Amygdala (tissue), 56 donors: ENCODE measurements around the gene UBASH3A.

Experiments
- DNase-seq, 56 donors: peaks; one replicate each; lab custom pipeline; 2025; lab: John Stamatoyannopoulos, UW

UBASH3A gene

DNA sequence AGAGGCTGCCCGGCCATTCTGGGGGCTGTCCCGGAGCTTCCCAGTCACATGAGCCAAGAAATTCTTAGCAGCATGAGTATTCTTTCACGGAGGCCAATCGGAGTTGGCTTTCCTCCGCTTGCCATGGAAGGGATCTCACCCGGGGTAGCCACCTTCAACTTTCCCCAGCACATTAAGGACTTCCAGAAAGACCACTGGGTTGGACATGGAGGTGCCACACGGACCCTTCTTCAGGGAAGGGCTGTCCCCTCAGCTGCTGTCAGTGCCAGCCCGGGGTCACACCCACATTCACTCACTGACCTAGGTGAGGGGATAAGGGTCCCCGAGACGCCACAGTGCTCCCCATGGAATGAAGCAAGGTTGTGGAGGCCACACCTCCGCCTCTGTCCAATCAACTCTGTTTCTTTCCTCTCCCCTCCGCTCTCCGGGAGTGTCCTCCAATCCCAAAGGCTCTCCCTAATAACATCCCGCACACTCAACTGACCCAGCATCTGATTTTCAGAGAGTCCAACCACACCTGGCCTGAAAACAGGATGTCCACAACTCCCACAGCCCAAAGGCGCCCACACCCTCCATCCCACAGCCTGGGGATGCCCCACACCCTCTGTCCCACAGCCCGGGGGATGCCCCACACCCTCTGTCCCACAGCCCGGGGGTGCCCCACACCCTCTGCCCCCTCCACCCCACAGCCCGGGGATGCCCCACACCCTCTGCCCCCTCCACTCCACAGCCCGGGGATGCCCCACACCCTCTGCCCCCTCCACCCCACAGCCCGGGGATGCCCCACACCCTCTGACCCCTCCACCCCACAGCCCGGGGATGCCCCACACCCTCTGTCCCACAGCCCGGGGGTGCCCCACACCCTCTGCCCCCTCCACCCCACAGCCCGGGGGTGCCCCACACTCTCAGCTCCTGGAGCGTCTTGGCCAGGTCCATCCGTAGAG is 73.0 kb downstream of the UBASH3A start:
- DNase-seq: no peak

DNA sequence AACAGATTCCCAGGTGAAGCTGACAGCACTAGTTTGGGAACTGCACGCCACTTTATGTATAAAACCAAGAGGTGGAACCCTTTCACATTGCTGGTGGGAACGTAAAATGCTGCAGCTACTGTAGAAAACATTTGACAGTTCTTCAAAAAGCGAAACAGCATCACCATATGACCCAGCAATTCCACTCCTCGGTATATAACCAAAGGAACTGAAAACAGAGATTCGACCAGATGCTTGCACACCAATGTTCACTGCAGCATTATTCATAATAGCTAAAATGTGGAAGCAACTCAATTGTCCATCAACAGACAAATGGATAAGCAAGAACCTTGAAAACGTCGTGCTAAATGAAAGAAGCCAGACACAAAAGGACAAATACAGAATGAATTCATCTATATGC is 74.8 kb downstream of the UBASH3A start:
- DNase-seq: no peak

- DNase-seq: no peak
Observed at GRCh38 chr21:42479582-42479981, 75.9 kb downstream of the UBASH3A start.

- DNase-seq: no peak
Observed at GRCh38 chr21:42480736-42481135, 77.0 kb downstream of the UBASH3A start.

GRCh38 chr21:42481169-42481568 is 77.5 kb downstream of the UBASH3A start:
- DNase-seq: no peak

- no peak for DNase-seq
Observed at GRCh38 chr21:42484966-42485365, 81.3 kb downstream of the UBASH3A start.

GRCh38 chr21:42486072-42486471 is 82.4 kb downstream of the UBASH3A start:
- no peak for DNase-seq

GRCh38 chr21:42486531-42486930 is 82.8 kb downstream of the UBASH3A start:
- DNase-seq: no peak

DNA sequence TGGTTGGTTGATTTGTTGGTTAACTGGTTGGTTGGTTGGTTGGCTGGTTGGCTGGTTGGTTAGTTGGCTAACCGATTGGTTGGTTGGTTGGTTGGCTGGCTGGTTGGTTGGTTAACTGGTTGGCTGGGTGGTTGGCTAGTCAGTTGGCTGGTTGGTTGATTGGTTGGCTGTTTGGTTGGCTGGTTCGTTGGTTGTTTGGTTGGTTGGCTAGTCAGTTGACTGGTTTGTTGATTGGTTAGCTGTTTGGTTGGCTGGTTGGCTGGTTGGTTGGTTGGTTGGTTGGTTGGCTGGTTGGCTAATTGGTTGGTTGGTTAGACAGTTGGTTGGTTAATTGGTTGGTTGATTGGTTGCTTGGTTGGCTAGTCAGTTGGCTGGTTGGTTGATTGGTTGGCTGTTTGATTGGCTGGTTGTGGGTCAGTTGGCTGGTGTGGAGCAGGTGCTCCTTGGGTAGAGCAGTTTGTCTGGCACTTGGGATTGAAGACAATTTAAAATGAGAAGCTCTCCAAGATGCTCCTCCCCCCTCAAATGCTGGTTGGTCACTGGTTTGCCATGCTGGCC is 85.4 kb downstream of the UBASH3A start:
- no peak for DNase-seq

DNA sequence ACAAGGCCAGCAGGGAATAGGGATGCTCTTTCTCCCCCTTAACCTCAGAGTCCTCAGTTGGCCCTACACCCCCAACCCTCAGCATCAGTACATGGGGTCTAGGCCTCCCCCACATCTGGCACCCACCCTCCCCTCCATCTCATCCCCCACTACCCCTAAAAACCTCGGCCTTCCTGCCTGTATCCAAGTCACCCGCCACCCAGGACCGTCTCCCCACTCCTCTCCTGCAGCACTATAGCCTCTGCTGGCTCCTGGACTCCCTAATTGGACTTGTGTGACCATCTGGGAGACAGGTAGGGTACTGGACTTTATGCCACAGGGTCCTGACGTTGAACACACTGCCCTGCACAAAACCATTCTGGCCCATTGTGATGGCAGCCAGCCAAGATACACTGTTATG is 86.3 kb downstream of the UBASH3A start:
- DNase-seq: no peak

- DNase-seq: no peak
Observed at GRCh38 chr21:42490720-42491119, 87.0 kb downstream of the UBASH3A start.

GRCh38 chr21:42491328-42491727 is 87.6 kb downstream of the UBASH3A start:
- DNase-seq: no peak

- DNase-seq: no peak
Observed at GRCh38 chr21:42492201-42492600, 88.5 kb downstream of the UBASH3A start.

DNA sequence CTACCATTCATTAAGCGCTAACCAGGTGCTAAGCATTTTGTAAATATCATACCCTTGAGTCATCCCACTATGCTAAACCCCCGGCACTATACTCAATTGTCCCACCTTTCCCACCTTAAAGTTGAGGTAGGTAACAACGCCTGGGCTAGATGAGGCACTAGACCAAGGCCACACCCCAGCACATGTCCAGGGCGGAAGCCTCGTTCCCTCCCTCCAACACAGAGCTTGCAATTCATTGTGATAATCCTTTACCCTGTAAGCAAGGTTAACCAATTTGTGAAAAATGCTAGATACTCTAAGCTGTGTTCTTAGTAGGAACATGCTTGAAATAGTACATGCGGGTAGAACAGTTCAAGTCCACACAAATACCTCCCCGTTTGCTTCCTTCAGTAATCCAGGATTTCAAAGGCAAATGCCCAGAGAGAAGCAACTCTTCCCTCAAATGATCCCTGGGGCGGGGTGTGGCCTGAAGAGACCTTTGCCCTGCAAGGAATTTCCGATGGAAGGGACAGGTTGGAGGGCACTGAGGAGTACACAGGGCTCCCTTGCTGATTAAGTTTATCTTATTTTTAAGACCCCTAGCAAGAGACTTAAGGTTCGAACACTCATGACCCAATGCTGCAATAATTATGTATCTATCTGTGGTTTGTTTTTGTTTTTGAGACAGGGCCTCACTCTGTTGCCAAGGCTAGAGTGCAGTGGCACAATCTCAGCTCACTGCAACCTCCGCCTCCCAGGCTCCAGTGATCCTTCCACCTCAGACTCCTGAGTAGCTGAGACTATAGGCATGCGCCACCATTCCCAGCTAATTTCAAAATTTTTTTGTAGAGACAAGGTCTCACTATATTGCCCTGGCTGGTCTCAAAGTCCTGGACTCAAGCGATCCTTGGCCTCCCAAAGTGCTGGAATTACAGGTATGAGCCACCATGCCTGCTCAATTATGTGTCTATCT is 89.7 kb downstream of the UBASH3A start:
- no peak for DNase-seq

DNA sequence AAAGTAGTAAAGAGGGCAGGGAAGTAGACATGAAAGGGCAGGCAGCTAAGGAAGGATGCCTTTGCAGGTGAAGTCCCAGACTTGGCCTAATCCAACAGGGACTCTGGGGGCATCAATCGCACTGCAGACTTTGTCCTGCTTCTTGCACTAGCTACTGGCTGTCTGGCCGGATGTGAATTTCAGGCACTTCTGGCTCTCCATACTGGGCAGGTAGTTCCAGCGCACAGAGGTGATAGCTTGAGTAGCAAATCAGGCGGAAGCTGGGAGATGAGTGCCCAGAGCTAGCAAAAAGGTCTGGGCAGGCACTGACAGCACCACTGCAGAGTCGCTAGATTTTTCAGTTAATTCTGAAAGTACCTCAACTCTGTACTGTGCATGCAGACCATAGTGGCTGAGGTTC is 91.3 kb downstream of the UBASH3A start:
- no peak for DNase-seq

- DNase-seq: peak in 4 of 56 donors; percentile 46 to 80 (median 63)
Observed at GRCh38 chr21:42495765-42496119, 92.0 kb downstream of the UBASH3A start.

GRCh38 chr21:42496120-42496838 is 92.6 kb downstream of the UBASH3A start, which contains the start of gene RSPH1:
Gene RSPH1, minus strand, starts transcription at chr21:42496224. Its CDS starts 38 bp downstream, at chr21:42496186.
- DNase-seq: peak; percentile 87 to 100 (median 99)

DNA sequence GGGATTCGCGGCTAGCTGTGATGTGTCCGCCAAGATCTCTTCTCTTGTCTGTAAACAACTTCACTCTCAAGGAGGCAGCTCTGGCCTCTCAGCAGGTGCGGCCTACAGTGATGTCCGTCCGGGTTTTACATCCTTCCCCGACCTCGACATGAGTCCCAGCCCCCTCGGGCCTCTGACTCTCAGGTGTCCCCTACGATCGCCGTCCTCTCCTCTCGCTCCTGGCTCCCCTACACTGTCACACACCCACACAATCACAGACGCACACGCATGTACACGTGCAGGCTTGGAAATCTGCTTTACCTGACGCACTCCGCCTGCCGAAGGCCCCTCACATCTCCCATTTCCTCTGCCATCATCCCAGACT is 93.1 kb downstream of the UBASH3A start:
- peak in 9 of 56 donors; percentile 29 to 65 (median 53) for DNase-seq
